Measurements from ENCODE around the gene ST3GAL2. TPM values are rescaled to one million over a fixed set of nuclear protein-coding genes. Genes with fewer than 3 reads are reported as not detected.

The ST3GAL2 gene
- total RNA-seq, 1 donor from 2014 or later = 71.9 TPM

- H3K4me1 Mint-ChIP-seq (ENCODE audit: low read depth) = peaks cover 52% of the 10 kb centered on the region
- no peak for DNase-seq (ENCODE audit: low spot score)
Measured at GRCh38 chr16:70438585-70438968, 323 bp downstream of the ST3GAL2 start.

GRCh38 chr16:70437582-70438557 is 1.0 kb downstream of the ST3GAL2 start:
- Mint-ChIP-seq H3K27me3 (ENCODE audit: low read depth) (no peaks in the 10 kb centered on the region), H3K9me3 (ENCODE audit: low read depth) (no peaks in the 10 kb centered on the region), H3K36me3 (ENCODE audit: low read depth) (no peaks in the 10 kb centered on the region), H3K27ac (ENCODE audit: unreplicated experiment) (peak overlapping the region; percentile 97), H3K4me1 (ENCODE audit: low read depth) (peaks cover 59% of the 10 kb centered on the region), H3K4me3 (ENCODE audit: unreplicated experiment) (peak overlapping the region; percentile 94)
- TF ChIP-seq CTCF (IDR thresholded peaks at IDR 0.05) = no peak
- DNase-seq (ENCODE audit: low spot score) = no peak

More at GRCh38 chr16:70438585-70438968, 323 bp downstream of the ST3GAL2 start:
- peak overlapping the region; percentile 97 for H3K27ac Mint-ChIP-seq (ENCODE audit: unreplicated experiment)
- peak overlapping the region; percentile 94 for H3K4me3 Mint-ChIP-seq (ENCODE audit: unreplicated experiment)
- TF ChIP-seq CTCF (IDR thresholded peaks at IDR 0.05) = no peak
- H3K27me3 Mint-ChIP-seq (ENCODE audit: low read depth) = no peaks in the 10 kb centered on the region
- H3K9me3 Mint-ChIP-seq (ENCODE audit: low read depth) = no peaks in the 10 kb centered on the region
- no peaks in the 10 kb centered on the region for H3K36me3 Mint-ChIP-seq (ENCODE audit: low read depth)

GRCh38 chr16:70437017-70437581 is 1.8 kb downstream of the ST3GAL2 start:
- Mint-ChIP-seq H3K4me3 (ENCODE audit: unreplicated experiment) (peak overlapping the region; percentile 94), H3K36me3 (ENCODE audit: low read depth) (no peaks in the 10 kb centered on the region), H3K9me3 (ENCODE audit: low read depth) (no peaks in the 10 kb centered on the region), H3K4me1 (ENCODE audit: low read depth) (peaks cover 67% of the 10 kb centered on the region), H3K27ac (ENCODE audit: unreplicated experiment) (peak overlapping the region; percentile 97), H3K27me3 (ENCODE audit: low read depth) (no peaks in the 10 kb centered on the region)
- no peak for DNase-seq (ENCODE audit: low spot score)
- no peak for TF ChIP-seq CTCF (IDR thresholded peaks at IDR 0.05)

- no peak for TF ChIP-seq CTCF (IDR thresholded peaks at IDR 0.05)
- Mint-ChIP-seq H3K4me3 (ENCODE audit: unreplicated experiment) (no peak overlapping the region), H3K27ac (ENCODE audit: unreplicated experiment) (peak overlapping the region; percentile 95)
Measured at GRCh38 chr16:70434484-70435260, 4.2 kb downstream of the ST3GAL2 start.

More at GRCh38 chr16:70434484-70435260, 4.2 kb downstream of the ST3GAL2 start:
- Mint-ChIP-seq H3K27me3 (ENCODE audit: low read depth) (no peaks in the 10 kb centered on the region), H3K9me3 (ENCODE audit: low read depth) (no peaks in the 10 kb centered on the region), H3K36me3 (ENCODE audit: low read depth) (no peaks in the 10 kb centered on the region), H3K4me1 (ENCODE audit: low read depth) (peaks cover 81% of the 10 kb centered on the region)
- DNase-seq (ENCODE audit: low spot score) = no peak

Data from chondrocyte (in vitro differentiated cells).